H9 (cell line): ENCODE results near the gene ABHD17B. TPM values are rescaled to one million over a fixed set of nuclear protein-coding genes. Genes with fewer than 3 reads are reported as not detected.

Experiments used
- DNase-seq: peaks from one replicate; pipeline ENCODE4 v3.0.0-alpha.2; 2017
- H2AFZ ChIP-seq: one replicate; pipeline ENCODE4 v1.6.1; 2013; ENCODE audit warnings: mild to moderate bottlenecking, low read length, control low read depth, moderate library complexity
- H2AK5ac ChIP-seq: 2 replicates; pipeline ENCODE4 v1.6.1; 2013; ENCODE audit warnings: low read length, control low read depth, mixed read lengths; ENCODE audit not compliant: insufficient read length
- H2BK120ac ChIP-seq: one replicate; pipeline ENCODE4 v1.6.1; 2013; ENCODE audit warnings: low read depth, mild to moderate bottlenecking, low read length, control low read depth, inconsistent platforms; ENCODE audit not compliant: poor library complexity, severe bottlenecking
- H2BK12ac ChIP-seq: 2 replicates; pipeline ENCODE4 v1.6.1; 2013; ENCODE audit warnings: low read length, control low read depth, mixed read lengths, low read depth; ENCODE audit not compliant: insufficient read length
- H2BK15ac ChIP-seq: 2 replicates; pipeline ENCODE4 v1.6.1; 2013; ENCODE audit warnings: low read depth, low read length, control low read depth
- H2BK20ac ChIP-seq: one replicate; pipeline ENCODE4 v1.6.1; 2013; ENCODE audit warnings: low read depth, mild to moderate bottlenecking, low read length, control low read depth, inconsistent platforms; ENCODE audit not compliant: poor library complexity, severe bottlenecking
- H2BK5ac ChIP-seq: 2 replicates; pipeline ENCODE4 v1.6.1; 2013; ENCODE audit warnings: low read length, control low read depth, mixed read lengths; ENCODE audit not compliant: insufficient read length
- H3K14ac ChIP-seq: 2 replicates; pipeline ENCODE4 v1.6.1; 2013; ENCODE audit warnings: low read length, control low read depth; ENCODE audit not compliant: insufficient read depth
- H3K18ac ChIP-seq: 2 replicates; pipeline ENCODE4 v1.6.1; 2013; ENCODE audit warnings: low read depth, mild to moderate bottlenecking, mixed read lengths, low read length, control low read depth; ENCODE audit not compliant: insufficient read length
- H3K23ac ChIP-seq: 2 replicates; pipeline ENCODE4 v1.6.1; 2013; ENCODE audit warnings: low read length, control low read depth, mixed read lengths, low read depth; ENCODE audit not compliant: insufficient read length
- H3K23me2 ChIP-seq: 2 replicates; pipeline ENCODE4 v1.6.1; 2013; ENCODE audit warnings: low read depth, mild to moderate bottlenecking, mixed read lengths, low read length, control low read depth; ENCODE audit not compliant: insufficient read length, poor library complexity, severe bottlenecking
- H3K27ac ChIP-seq: 2 replicates; pipeline ENCODE4 v1.5.1; 2013; ENCODE audit warnings: low read length, control low read depth, mixed read lengths, low read depth; ENCODE audit not compliant: insufficient read length
- H3K27me3 ChIP-seq: 2 replicates; pipeline ENCODE4 v1.6.1; 2013; ENCODE audit warnings: low read length, control low read depth, inconsistent platforms; ENCODE audit not compliant: insufficient read depth
- H3K4ac ChIP-seq: 2 replicates; pipeline ENCODE4 v1.6.1; 2013; ENCODE audit warnings: low read depth, mild to moderate bottlenecking, control low read depth, inconsistent platforms, low read length, moderate library complexity
- H3K4me1 ChIP-seq: 2 replicates; pipeline ENCODE4 v1.6.1; 2013; ENCODE audit warnings: low read length, control low read depth, inconsistent platforms; ENCODE audit not compliant: insufficient read depth
- H3K4me2 ChIP-seq: 2 replicates; pipeline ENCODE4 v1.6.1; 2013; ENCODE audit warnings: low read length, control low read depth, mixed read lengths; ENCODE audit not compliant: insufficient read length, insufficient read depth
- H3K56ac ChIP-seq: 2 replicates; pipeline ENCODE4 v1.6.1; 2013; ENCODE audit warnings: low read depth, mild to moderate bottlenecking, mixed read lengths, low read length, control low read depth; ENCODE audit not compliant: insufficient read length
- H3K79me1 ChIP-seq: 2 replicates; pipeline ENCODE4 v1.6.1; 2013; ENCODE audit warnings: low read depth, mild to moderate bottlenecking, moderate library complexity, low read length, control low read depth, inconsistent platforms; ENCODE audit not compliant: insufficient read depth, poor library complexity, severe bottlenecking
- H3K79me2 ChIP-seq: 2 replicates; pipeline ENCODE4 v1.6.1; 2013; ENCODE audit warnings: low read length, control low read depth, inconsistent platforms; ENCODE audit not compliant: insufficient read depth
- H3K9ac ChIP-seq: 2 replicates; pipeline ENCODE4 v1.6.1; 2013; ENCODE audit warnings: low read length, control low read depth, mixed read lengths; ENCODE audit not compliant: insufficient read length; ENCODE audit errors: extremely low read depth
- H3K9me3 ChIP-seq: one replicate; pipeline ENCODE4 v1.6.1; 2013; ENCODE audit warnings: low read depth, low read length, inconsistent platforms; ENCODE audit not compliant: control insufficient read depth
- H3T11ph ChIP-seq: one replicate; pipeline ENCODE4 v1.6.1; 2013; ENCODE audit warnings: mild to moderate bottlenecking, low read length, control low read depth, inconsistent platforms
- H4K20me1 ChIP-seq: one replicate; pipeline ENCODE4 v1.6.1; 2013; ENCODE audit not compliant: control insufficient read depth, insufficient read length, insufficient read depth
- H4K5ac ChIP-seq: 2 replicates; pipeline ENCODE4 v1.6.1; 2013; ENCODE audit warnings: low read depth, mild to moderate bottlenecking, mixed read lengths, low read length, control low read depth; ENCODE audit not compliant: insufficient read length
- H4K8ac ChIP-seq: replicated peaks from 2 replicates; pipeline ENCODE4 v1.6.1; 2013; ENCODE audit warnings: low read length, control low read depth, mixed read lengths, low read depth; ENCODE audit not compliant: insufficient read length
- H4K91ac ChIP-seq: 2 replicates; pipeline ENCODE4 v1.6.1; 2013; ENCODE audit warnings: low read depth, mild to moderate bottlenecking, moderate library complexity, mixed read lengths, low read length, control low read depth; ENCODE audit not compliant: insufficient read length
- H3K27ac Mint-ChIP-seq, 3 experiments: 2 replicates in 2 of 3; 3 replicates in 1 of 3; pipeline ENCODE4 v1.8.0; 2020 to 2021; ENCODE audit warnings: mixed read lengths in 3 of 3, mild to moderate bottlenecking in 1 of 3, moderate library complexity in 1 of 3
- H3K27me3 Mint-ChIP-seq: 2 replicates; pipeline ENCODE4 v1.8.0; 2021; ENCODE audit warnings: low read depth, mild to moderate bottlenecking, moderate library complexity, mixed read lengths
- H3K36me3 Mint-ChIP-seq, 3 experiments: 2 replicates in 2 of 3; 3 replicates in 1 of 3; pipeline ENCODE4 v1.8.0; 2020 to 2021; ENCODE audit warnings: low read depth in 3 of 3, mixed read lengths in 3 of 3; ENCODE audit not compliant: insufficient read depth in 1 of 3
- H3K4me1 Mint-ChIP-seq, 2 experiments: 2 replicates each; pipeline ENCODE4 v1.8.0; 2020; ENCODE audit warnings: mixed read lengths in 2 of 2
- H3K4me3 Mint-ChIP-seq, 2 experiments: 2 replicates in 1 of 2; 3 replicates in 1 of 2; pipeline ENCODE4 v1.8.0; 2020 to 2021; ENCODE audit warnings: mild to moderate bottlenecking in 2 of 2, mixed read lengths in 2 of 2, moderate library complexity in 1 of 2
- H3K9me3 Mint-ChIP-seq, 2 experiments: 2 replicates in 1 of 2; 3 replicates in 1 of 2; pipeline ENCODE4 v1.8.0; 2020; ENCODE audit warnings: mild to moderate bottlenecking in 2 of 2, mixed read lengths in 2 of 2, moderate library complexity in 1 of 2
- WGBS: extraction: QIAGEN DNeasy Blood & Tissue Kit; methylation state at CpG from one replicate; pipeline ENCODE4 v1.1.7; 2013; ENCODE audit warnings: missing lambda C conversion rate, low lambda C conversion rate, mixed read lengths; ENCODE audit not compliant: insufficient read length; ENCODE audit errors: extremely low coverage; 5-methylcytosine and 5-hydroxymethylcytosine counted together
- total RNA-seq: library from RNA; stranded (reverse); gene quantifications from 2 replicates; pipeline ENCODE4 v1.2.1, GENCODE V29; 2021
- TF ChIP-seq, protein P1 (sequence below): fragments of 200-600 bp; sonication (generic); conservative IDR thresholded peaks from 3 replicates; pipeline ENCODE4 v1.8.0; 2021; ENCODE audit warnings: antibody characterized with exemption, mild to moderate bottlenecking

ABHD17B gene
- total RNA-seq, 1 experiment from 2014 or later: 67.6 TPM

DNA sequence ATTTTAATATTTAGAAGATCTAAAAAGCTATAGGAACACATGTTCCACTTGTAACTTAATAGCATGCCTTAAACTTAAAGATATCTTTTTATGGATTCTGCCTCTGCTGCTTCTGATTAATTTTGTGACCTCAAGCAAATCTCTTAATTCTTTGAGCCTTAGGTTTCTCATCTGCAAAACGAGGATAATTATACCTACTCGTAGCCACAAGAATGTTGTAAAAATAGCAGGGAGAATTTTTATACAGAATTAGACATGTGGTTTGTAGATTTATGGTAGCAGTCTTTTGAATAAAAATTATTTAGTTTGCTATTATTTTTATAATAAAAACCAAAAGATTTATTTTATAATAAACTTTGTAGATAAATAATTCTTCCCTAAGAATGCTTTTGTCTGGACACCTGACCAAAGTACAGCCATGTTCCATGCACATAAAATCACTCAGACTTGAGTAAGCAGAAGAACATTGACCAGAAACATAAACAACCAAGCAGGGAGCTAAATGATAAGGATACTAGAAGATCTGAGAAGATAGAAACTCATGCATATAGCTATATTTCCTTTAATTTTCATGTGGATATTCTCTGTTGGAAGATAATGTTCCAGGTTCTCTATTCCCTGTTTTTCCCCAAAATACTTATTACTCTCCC lies 18.9 kb upstream of the ABHD17B start:
- no peak overlapping the region for H4K8ac ChIP-seq
- peaks cover 4% of the 10 kb centered on the region for H3K79me1 ChIP-seq
- H3K9me3 Mint-ChIP-seq: no peaks in the 10 kb centered on the region
- no peak overlapping the region for H3K23ac ChIP-seq
- H3K18ac ChIP-seq: no peak overlapping the region
- peaks cover 30 to 41% of the 10 kb centered on the region in 2 experiments for H3K4me1 Mint-ChIP-seq
- H3K4ac ChIP-seq: no peak overlapping the region
- H2BK15ac ChIP-seq: no peak overlapping the region
- peaks cover 2% of the 10 kb centered on the region; the same call in 1 of the 2 replicates for H3K4me1 ChIP-seq
- no peak overlapping the region for H3K4me2 ChIP-seq
- H2BK12ac ChIP-seq: no peak overlapping the region
- H3T11ph ChIP-seq: no peak overlapping the region
- H4K20me1 ChIP-seq: no peaks in the 10 kb centered on the region
- H3K9me3 ChIP-seq: no peaks in the 10 kb centered on the region
- no peaks in the 10 kb centered on the region; the same call in 1 of the 2 replicates for H3K79me2 ChIP-seq
- no peak overlapping the region for H4K5ac ChIP-seq
- H3K9ac ChIP-seq: no peak overlapping the region
- H3K27ac Mint-ChIP-seq: no peak overlapping the region
- H3K23me2 ChIP-seq: no peaks in the 10 kb centered on the region
- no peak overlapping the region for H2AK5ac ChIP-seq
- no peak overlapping the region for H3K14ac ChIP-seq
- H2BK120ac ChIP-seq: no peak overlapping the region
- no peak overlapping the region for H2BK5ac ChIP-seq
- no CpG with 5 or more reads among the region's 2 CpGs for WGBS
- no peak overlapping the region for H4K91ac ChIP-seq
- H3K27me3 ChIP-seq: no peaks in the 10 kb centered on the region
- H2AFZ ChIP-seq: no peak overlapping the region
- H3K27me3 Mint-ChIP-seq: no peaks in the 10 kb centered on the region
- H3K36me3 Mint-ChIP-seq: peaks cover 3 to 7% (median 6%) of the 10 kb centered on the region in 3 experiments
- no peak for DNase-seq
- H2BK20ac ChIP-seq: no peak overlapping the region
- H3K4me3 Mint-ChIP-seq: no peak overlapping the region
- TF ChIP-seq, protein P1, sequence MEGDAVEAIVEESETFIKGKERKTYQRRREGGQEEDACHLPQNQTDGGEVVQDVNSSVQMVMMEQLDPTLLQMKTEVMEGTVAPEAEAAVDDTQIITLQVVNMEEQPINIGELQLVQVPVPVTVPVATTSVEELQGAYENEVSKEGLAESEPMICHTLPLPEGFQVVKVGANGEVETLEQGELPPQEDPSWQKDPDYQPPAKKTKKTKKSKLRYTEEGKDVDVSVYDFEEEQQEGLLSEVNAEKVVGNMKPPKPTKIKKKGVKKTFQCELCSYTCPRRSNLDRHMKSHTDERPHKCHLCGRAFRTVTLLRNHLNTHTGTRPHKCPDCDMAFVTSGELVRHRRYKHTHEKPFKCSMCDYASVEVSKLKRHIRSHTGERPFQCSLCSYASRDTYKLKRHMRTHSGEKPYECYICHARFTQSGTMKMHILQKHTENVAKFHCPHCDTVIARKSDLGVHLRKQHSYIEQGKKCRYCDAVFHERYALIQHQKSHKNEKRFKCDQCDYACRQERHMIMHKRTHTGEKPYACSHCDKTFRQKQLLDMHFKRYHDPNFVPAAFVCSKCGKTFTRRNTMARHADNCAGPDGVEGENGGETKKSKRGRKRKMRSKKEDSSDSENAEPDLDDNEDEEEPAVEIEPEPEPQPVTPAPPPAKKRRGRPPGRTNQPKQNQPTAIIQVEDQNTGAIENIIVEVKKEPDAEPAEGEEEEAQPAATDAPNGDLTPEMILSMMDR: no peak
- no peak overlapping the region for H3K56ac ChIP-seq
- H3K27ac ChIP-seq: no peak overlapping the region
